K562 (cell line): ENCODE results near the gene NOCT. TPM values are rescaled to one million over a fixed set of nuclear protein-coding genes. Genes with fewer than 3 reads are reported as not detected.

Experiments
- ATAC-seq: fragments of 200-7000 bp; cut with Tn5 transposase; 3 replicates; pipeline ENCODE4 v1.9.1; 2020; ENCODE audit warnings: moderate library complexity
- BruUV-seq: library from RNA; stranded (reverse); fragments of 400-500 nt; replicated peaks from 2 replicates; lab custom pipeline; 2021; lab: Mats Ljungman, UMichigan
- CTCF ChIA-PET: fragments of 300-600 bp; formaldehyde crosslinking; extraction: SDS; loops from one replicate; lab custom pipeline; 2021; ENCODE audit warnings: low intra/inter-chr PET ratio; lab: Yijun Ruan, JAX
- POLR2A ChIA-PET: fragments of 300-600, 350-650 bp; sonication (Branson Sonifier 250); formaldehyde crosslinking; extraction: SDS; loops from one replicate; lab custom pipeline; 2021; ENCODE audit warnings: antibody characterized with exemption, inconsistent platforms; lab: Yijun Ruan, JAX
- DNase-seq, 4 experiments: peaks; one replicate each; pipeline versions ENCODE4 v3.0.0 to v3.0.0-alpha.2; 2011 to 2018; ENCODE audit warnings: low spot score in 3 of 4, mixed read lengths in 3 of 4; ENCODE audit errors: extremely low read depth in 1 of 4
- FAIRE-seq: peaks from 2 replicates; lab custom pipeline; 2011; peaks lifted over from hg19 to GRCh38; lab: Jason Lieb, UNC
- H2AFZ ChIP-seq: 2 replicates; pipeline ENCODE4 v1.6.0; 2011; ENCODE audit warnings: low read depth, low read length, control low read depth, inconsistent platforms
- H3K27ac ChIP-seq: fragments of 200-600 bp; 3 replicates; pipeline ENCODE4 v1.8.0; 2011; ENCODE audit warnings: low read depth, mild to moderate bottlenecking, control low read depth, inconsistent platforms, low read length, moderate library complexity, mixed read lengths; ENCODE audit errors: extremely low read depth
- H3K27me3 ChIP-seq, 2 experiments: fragments of 300-600 bp in 1 of 2; 2 replicates in 1 of 2; 3 replicates in 1 of 2; pipeline versions ENCODE4 v1.6.0 to v1.8.0; 2011; ENCODE audit warnings: inconsistent platforms in 2 of 2, low read length in 2 of 2, mild to moderate bottlenecking in 1 of 2, mixed read lengths in 1 of 2, moderate library complexity in 1 of 2; ENCODE audit not compliant: control insufficient read depth in 2 of 2, insufficient read depth in 2 of 2
- H3K36me3 ChIP-seq: fragments of 300-600 bp; 3 replicates; pipeline ENCODE4 v1.8.0; 2011; ENCODE audit warnings: mild to moderate bottlenecking, low read length, inconsistent platforms; ENCODE audit not compliant: control insufficient read depth, insufficient read depth
- H3K4me1 ChIP-seq, 2 experiments: fragments of 200-600 bp in 1 of 2; replicated peaks in 1 of 2; 2 replicates in 1 of 2; 3 replicates in 1 of 2; pipeline versions ENCODE4 v1.5.1 to v1.8.0; 2011; ENCODE audit warnings: inconsistent platforms in 2 of 2, low read length in 2 of 2, mild to moderate bottlenecking in 1 of 2, mixed read lengths in 1 of 2, moderate library complexity in 1 of 2; ENCODE audit not compliant: control insufficient read depth in 2 of 2, insufficient read depth in 2 of 2
- H3K4me2 ChIP-seq: 2 replicates; pipeline ENCODE4 v1.6.1; 2011; ENCODE audit warnings: low read length, control low read depth, inconsistent platforms, mixed read lengths; ENCODE audit not compliant: insufficient read depth
- H3K4me3 ChIP-seq: fragments of 200-600 bp; sonication (generic), shearing (Covaris generic); 2 replicates; pipeline ENCODE4 v1.5.1; 2016; ENCODE audit warnings: control low read depth, inconsistent platforms
- H3K79me2 ChIP-seq: fragments of 200-600 bp; 3 replicates; pipeline ENCODE4 v1.8.0; 2011; ENCODE audit warnings: low read length, inconsistent platforms; ENCODE audit not compliant: control insufficient read depth, insufficient read depth
- H3K9ac ChIP-seq, 2 experiments: 2 replicates each; pipeline versions ENCODE4 v1.6.0 to v1.6.1; 2011; ENCODE audit warnings: low read depth in 2 of 2, low read length in 2 of 2, control low read depth in 1 of 2, inconsistent platforms in 1 of 2, mild to moderate bottlenecking in 1 of 2, mixed read lengths in 1 of 2; ENCODE audit not compliant: insufficient read depth in 1 of 2
- H3K9me1 ChIP-seq: one replicate; pipeline ENCODE4 v1.6.0; 2011; ENCODE audit warnings: inconsistent platforms, mild to moderate bottlenecking, low read length, moderate library complexity; ENCODE audit not compliant: control insufficient read depth, insufficient read depth
- H3K9me3 ChIP-seq: replicated peaks from 2 replicates; pipeline ENCODE4 v1.5.1; 2011; ENCODE audit warnings: low read depth, low read length, inconsistent platforms; ENCODE audit not compliant: control insufficient read depth, insufficient read depth
- H4K20me1 ChIP-seq: replicated peaks from 2 replicates; pipeline ENCODE4 v1.6.1; 2011; ENCODE audit warnings: low read length, inconsistent platforms, mixed read lengths; ENCODE audit not compliant: control insufficient read depth, insufficient read depth
- LARP7 ChIP-seq: fragments of 450-650 bp; IDR thresholded peaks from 2 replicates; pipeline ENCODE4 v1.6.1; 2016
- NFIC ChIP-seq: fragments of 450-650 bp; IDR thresholded peaks from 2 replicates; pipeline ENCODE4 v1.6.1; 2017; ENCODE audit warnings: mild to moderate bottlenecking, inconsistent platforms
- WGBS: fragments of 100-300 bp; shearing (Covaris generic); methylation state at CpG from one replicate; pipeline ENCODE4 v1.1.6; 2016; ENCODE audit warnings: low coverage, mixed read lengths; ENCODE audit not compliant: insufficient coverage; ENCODE audit errors: missing lambda C conversion rate; 5-methylcytosine and 5-hydroxymethylcytosine counted together
- in situ Hi-C: fragments of 300-500 bp; cut with MboI; formaldehyde crosslinking; loops from 4 replicates; pipeline ENCODE4 v1.15.0; 2018; ENCODE audit warnings: inconsistent platforms, mixed read lengths
- intact Hi-C: fragments of 100-400 bp; cut with micrococcal nuclease; formaldehyde crosslinking; loops from 2 replicates; pipeline ENCODE4 v1.14.2; 2022
- polyA plus RNA-seq, 8 experiments: library from polyadenylated mRNA; depleted of rRNA in 4 of 8; stranded (reverse) in 5 of 8; unstranded in 3 of 8; fragments of >200 nt; fragmentation: Nextera tagmentation in 2 of 8; fragmentation: Illumina TruSeq in 1 of 8; extraction: Ambion mirVana in 2 of 8; extraction: Trizol in 1 of 8; gene quantifications; 2 replicates each; pipeline versions ENCODE4 v1.2.1 to v1.2.3, GENCODE V29; 2011 to 2014; ENCODE audit warnings: inconsistent platforms in 1 of 8, missing spikeins in 1 of 8
- total RNA-seq, 7 experiments: library from RNA; depleted of rRNA in 6 of 7; stranded (reverse); fragments of >200 nt in 6 of 7; fragmentation: Illumina TruSeq in 2 of 7; extraction: Trizol in 2 of 7; gene quantifications; 2 replicates each; pipeline versions ENCODE4 v1.2.1 to v1.2.3, GENCODE V29; 2011 to 2021; ENCODE audit warnings: low replicate concordance in 1 of 7
- TF ChIP-seq, protein P1 (sequence below): fragments of 450-650 bp; IDR thresholded peaks from 2 replicates; pipeline ENCODE4 v1.6.1; 2018; ENCODE audit not compliant: partially characterized antibody

The NOCT gene
- total and polyA plus RNA-seq, 9 of the 15 experiments (the other 6 are each of a cell fraction or from before 2014, with no cell fraction given): 1.3 to 20.2 (median 11.1) TPM

DNA sequence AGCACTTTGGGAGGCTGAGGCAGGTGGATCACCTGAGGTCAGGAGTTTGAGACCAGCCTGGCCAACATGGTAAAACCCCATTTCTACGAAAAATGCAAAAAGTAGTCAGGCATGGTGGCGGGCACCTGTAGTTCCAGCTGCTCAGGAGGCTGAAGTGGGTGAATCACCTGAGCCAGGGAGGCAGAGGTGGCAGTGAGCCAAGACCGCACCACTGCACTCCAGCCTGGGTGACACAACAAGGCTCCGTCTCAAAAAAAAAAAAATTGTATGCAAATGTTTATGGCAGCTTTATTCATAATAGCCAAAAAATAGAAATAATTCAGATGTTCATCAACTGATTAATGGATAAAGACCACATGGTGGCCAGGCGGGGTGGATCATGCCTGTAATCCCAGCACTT is 9.8 kb upstream of the NOCT start:
- in situ Hi-C loops: no loop called here
- H3K4me2 ChIP-seq: no peak overlapping the region
- WGBS: 43% methylated on average over 5 of the region's 5 CpGs
- no peaks in the 10 kb centered on the region for H3K9me1 ChIP-seq
- no peak overlapping the region for H2AFZ ChIP-seq
- ATAC-seq (no peak), FAIRE-seq (no peak), DNase-seq (no peak)
- H4K20me1 ChIP-seq: no peaks in the 10 kb centered on the region
- CTCF ChIA-PET: no interaction called here
- no peaks in the 10 kb centered on the region for H3K4me1 ChIP-seq
- no peak overlapping the region for H3K27ac ChIP-seq
- no peaks in the 10 kb centered on the region for H3K36me3 ChIP-seq
- POLR2A ChIA-PET: interaction anchor here (0.7 kb wide), 1 partner anchor 642 kb away, joined by 3 read pairs; no protein-coding TSS in a partner anchor
- H3K79me2 ChIP-seq: no peaks in the 10 kb centered on the region
- no peak overlapping the region for H3K9ac ChIP-seq
- no peak overlapping the region for H3K4me3 ChIP-seq
- no peaks in the 10 kb centered on the region for H3K9me3 ChIP-seq
- BruUV-seq: no TSS peak
- H3K27me3 ChIP-seq: no peaks in the 10 kb centered on the region
- TF ChIP-seq, protein P1, sequence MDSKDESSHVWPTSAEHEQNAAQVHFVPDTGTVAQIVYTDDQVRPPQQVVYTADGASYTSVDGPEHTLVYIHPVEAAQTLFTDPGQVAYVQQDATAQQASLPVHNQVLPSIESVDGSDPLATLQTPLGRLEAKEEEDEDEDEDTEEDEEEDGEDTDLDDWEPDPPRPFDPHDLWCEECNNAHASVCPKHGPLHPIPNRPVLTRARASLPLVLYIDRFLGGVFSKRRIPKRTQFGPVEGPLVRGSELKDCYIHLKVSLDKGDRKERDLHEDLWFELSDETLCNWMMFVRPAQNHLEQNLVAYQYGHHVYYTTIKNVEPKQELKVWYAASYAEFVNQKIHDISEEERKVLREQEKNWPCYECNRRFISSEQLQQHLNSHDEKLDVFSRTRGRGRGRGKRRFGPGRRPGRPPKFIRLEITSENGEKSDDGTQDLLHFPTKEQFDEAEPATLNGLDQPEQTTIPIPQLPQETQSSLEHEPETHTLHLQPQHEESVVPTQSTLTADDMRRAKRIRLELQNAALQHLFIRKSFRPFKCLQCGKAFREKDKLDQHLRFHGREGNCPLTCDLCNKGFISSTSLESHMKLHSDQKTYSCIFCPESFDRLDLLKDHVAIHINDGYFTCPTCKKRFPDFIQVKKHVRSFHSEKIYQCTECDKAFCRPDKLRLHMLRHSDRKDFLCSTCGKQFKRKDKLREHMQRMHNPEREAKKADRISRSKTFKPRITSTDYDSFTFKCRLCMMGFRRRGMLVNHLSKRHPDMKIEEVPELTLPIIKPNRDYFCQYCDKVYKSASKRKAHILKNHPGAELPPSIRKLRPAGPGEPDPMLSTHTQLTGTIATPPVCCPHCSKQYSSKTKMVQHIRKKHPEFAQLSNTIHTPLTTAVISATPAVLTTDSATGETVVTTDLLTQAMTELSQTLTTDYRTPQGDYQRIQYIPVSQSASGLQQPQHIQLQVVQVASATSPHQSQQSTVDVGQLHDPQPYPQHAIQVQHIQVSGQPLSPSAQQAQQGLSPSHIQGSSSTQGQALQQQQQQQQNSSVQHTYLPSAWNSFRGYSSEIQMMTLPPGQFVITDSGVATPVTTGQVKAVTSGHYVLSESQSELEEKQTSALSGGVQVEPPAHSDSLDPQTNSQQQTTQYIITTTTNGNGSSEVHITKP: peak; percentile 62
- TF ChIP-seq NFIC: peak; percentile 25; the same call in 1 of the 2 replicates
- no peak for TF ChIP-seq LARP7
- intact Hi-C loops: no loop called here
